ENCODE results near the gene DCST1. TPM values are rescaled to one million over a fixed set of nuclear protein-coding genes. Genes with fewer than 3 reads are reported as not detected.

Gene DCST1
- total and polyA plus RNA-seq, 2 of the 13 experiments (the other 11 are each of a cell fraction or from before 2014, with no cell fraction given): 0.04 TPM; not detected in 1

GRCh38 chr1:155084722-155085503, 51.3 kb downstream of the DCST1 start (continued):
- TF ChIP-seq MAF1 (CRISPR knock-in tag; IDR thresholded peaks at IDR 0.05; ENCODE audit: borderline replicate concordance): no peak
- TF ChIP-seq RERE (CRISPR knock-in tag; IDR thresholded peaks at IDR 0.05; ENCODE audit: low read depth): peak; percentile 39; the same call in 1 of the 2 replicates
- no peak for TF ChIP-seq KLF12 (CRISPR knock-in tag; IDR thresholded peaks at IDR 0.05; ENCODE audit: borderline replicate concordance)
- peak; percentile 50; the same call in 1 of the 2 replicates for TF ChIP-seq PHF21A (CRISPR knock-in tag; IDR thresholded peaks at IDR 0.05)
- TF ChIP-seq ZNF724P (CRISPR knock-in tag; IDR thresholded peaks at IDR 0.05; ENCODE audit: borderline replicate concordance): peak; percentile 56; the same call in 1 of the 2 replicates
- TF ChIP-seq, protein P1, sequence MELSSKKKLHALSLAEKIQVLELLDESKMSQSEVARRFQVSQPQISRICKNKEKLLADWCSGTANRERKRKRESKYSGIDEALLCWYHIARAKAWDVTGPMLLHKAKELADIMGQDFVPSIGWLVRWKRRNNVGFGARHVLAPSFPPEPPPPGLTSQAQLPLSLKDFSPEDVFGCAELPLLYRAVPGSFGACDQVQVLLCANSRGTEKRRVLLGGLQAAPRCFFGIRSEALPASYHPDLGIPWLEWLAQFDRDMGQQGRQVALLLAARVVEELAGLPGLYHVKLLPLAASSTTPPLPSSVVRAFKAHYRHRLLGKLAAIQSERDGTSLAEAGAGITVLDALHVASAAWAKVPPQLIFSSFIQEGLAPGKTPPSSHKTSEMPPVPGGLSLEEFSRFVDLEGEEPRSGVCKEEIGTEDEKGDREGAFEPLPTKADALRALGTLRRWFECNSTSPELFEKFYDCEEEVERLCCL (CRISPR knock-in tag; IDR thresholded peaks at IDR 0.05; ENCODE audit: borderline replicate concordance): 0 out of 2 replicates have a peak, but pooled peaks have one; percentile 40
- TF ChIP-seq ZNF343 (CRISPR knock-in tag; IDR thresholded peaks at IDR 0.05): no peak; the same call in 1 of the 2 replicates
- no peak; the same call in 1 of the 2 replicates for TF ChIP-seq TARDBP (CRISPR knock-in tag; IDR thresholded peaks at IDR 0.05)
- TF ChIP-seq MATR3 (CRISPR knock-in tag; IDR thresholded peaks at IDR 0.05): no peak
- no peak for TF ChIP-seq RNF2 (conservative IDR thresholded peaks at IDR 0.05; ENCODE audit: low read depth)
- TF ChIP-seq KLF15 (CRISPR knock-in tag; IDR thresholded peaks at IDR 0.05; ENCODE audit: borderline replicate concordance): peak; percentile 45; the same call in 1 of the 2 replicates
- no peak for TF ChIP-seq SSRP1 (CRISPR knock-in tag; IDR thresholded peaks at IDR 0.05)
- TF ChIP-seq, protein P2, sequence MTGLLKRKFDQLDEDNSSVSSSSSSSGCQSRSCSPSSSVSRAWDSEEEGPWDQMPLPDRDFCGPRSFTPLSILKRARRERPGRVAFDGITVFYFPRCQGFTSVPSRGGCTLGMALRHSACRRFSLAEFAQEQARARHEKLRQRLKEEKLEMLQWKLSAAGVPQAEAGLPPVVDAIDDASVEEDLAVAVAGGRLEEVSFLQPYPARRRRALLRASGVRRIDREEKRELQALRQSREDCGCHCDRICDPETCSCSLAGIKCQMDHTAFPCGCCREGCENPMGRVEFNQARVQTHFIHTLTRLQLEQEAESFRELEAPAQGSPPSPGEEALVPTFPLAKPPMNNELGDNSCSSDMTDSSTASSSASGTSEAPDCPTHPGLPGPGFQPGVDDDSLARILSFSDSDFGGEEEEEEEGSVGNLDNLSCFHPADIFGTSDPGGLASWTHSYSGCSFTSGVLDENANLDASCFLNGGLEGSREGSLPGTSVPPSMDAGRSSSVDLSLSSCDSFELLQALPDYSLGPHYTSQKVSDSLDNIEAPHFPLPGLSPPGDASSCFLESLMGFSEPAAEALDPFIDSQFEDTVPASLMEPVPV (CRISPR knock-in tag; IDR thresholded peaks at IDR 0.05): no peak
- peak; percentile 15; the same call in 1 of the 2 replicates for TF ChIP-seq HNF4G (IDR thresholded peaks at IDR 0.05; ENCODE audit: borderline replicate concordance, low read depth, low read length)
- 0 out of 2 replicates have a peak, but pooled peaks have one; percentile 17 for TF ChIP-seq HNF4G (CRISPR knock-in tag; IDR thresholded peaks at IDR 0.05; ENCODE audit: borderline replicate concordance, low read depth)
- no peak for TF ChIP-seq ZNF251 (CRISPR knock-in tag; IDR thresholded peaks at IDR 0.05)
- no peak for TF ChIP-seq ZFP41 (CRISPR knock-in tag; IDR thresholded peaks at IDR 0.05; ENCODE audit: borderline replicate concordance)
- no peak for TF ChIP-seq HNRNPH1 (optimal IDR thresholded peaks at IDR 0.05; ENCODE audit: low read depth, low read length)
- TF ChIP-seq MLLT10 (CRISPR knock-in tag; IDR thresholded peaks at IDR 0.05): no peak
- no peak; the same call in 1 of the 2 replicates for TF ChIP-seq ZNF703 (CRISPR knock-in tag; IDR thresholded peaks at IDR 0.05; ENCODE audit: borderline replicate concordance)
- TF ChIP-seq HDAC1 (CRISPR knock-in tag; IDR thresholded peaks at IDR 0.05): peak; percentile 56
